ENCODE data around the gene CALCOCO1. TPM values are rescaled to one million over a fixed set of nuclear protein-coding genes. Genes with fewer than 3 reads are reported as not detected.
"Not testable (repeated sequence)": the region's sequence is repeated elsewhere in the genome, so short reads cannot be mapped to it uniquely, and the experiment has no call there.

Gene CALCOCO1
- total and polyA plus RNA-seq, 2 of the 8 experiments (the other 6 are each of a cell fraction or from before 2014, with no cell fraction given): 20.3 to 39.3 TPM

GRCh38 chr12:53680061-53680460, 47.2 kb downstream of the CALCOCO1 start:
- not testable (repeated sequence) for H3K14ac ChIP-seq (ENCODE audit: insufficient read length); H3K4me2 ChIP-seq (ENCODE audit: insufficient read depth in 1 of 2, low read depth in 2 of 2, low read length in 2 of 2); H3K27me3 ChIP-seq (replicated peaks in 1 of 4; ENCODE audit: control insufficient read depth in 3 of 4, extremely low read depth in 1 of 4, insufficient read depth in 3 of 4, low read length in 3 of 4); H3K27ac ChIP-seq (ENCODE audit: low read depth, low read length); H2BK15ac ChIP-seq (ENCODE audit: low read length); H2BK20ac ChIP-seq (ENCODE audit: low read length); H3K18ac ChIP-seq (ENCODE audit: extremely low read depth, low read length); DNase-seq (ENCODE audit: low read depth in 1 of 2, low spot score in 2 of 2); H2AK5ac ChIP-seq (ENCODE audit: low read depth, low read length); H4K8ac ChIP-seq (ENCODE audit: extremely low read depth, insufficient read depth, low read length); H3K23ac ChIP-seq (ENCODE audit: insufficient read length); H3K36me3 ChIP-seq (ENCODE audit: control insufficient read depth in 2 of 4, insufficient read depth in 4 of 4, low read length in 3 of 4); H4K91ac ChIP-seq (replicated peaks; ENCODE audit: insufficient read length, low read length); H3K79me2 ChIP-seq (ENCODE audit: control insufficient read depth in 1 of 2, insufficient read depth in 2 of 2, low read length in 2 of 2); FAIRE-seq; H2BK5ac ChIP-seq (ENCODE audit: low read depth, low read length); H3K56ac ChIP-seq (replicated peaks; ENCODE audit: insufficient read length, low read depth, low read length); H3K9ac ChIP-seq (replicated peaks in 1 of 4; ENCODE audit: extremely low read depth in 1 of 4, low read depth in 3 of 4, low read length in 3 of 4); H2BK12ac ChIP-seq (ENCODE audit: low read depth, low read length); H3K9me3 ChIP-seq (ENCODE audit: insufficient read depth in 2 of 2, low read depth in 1 of 2, low read length in 1 of 2); H3K4me3 ChIP-seq (ENCODE audit: extremely low read depth in 1 of 4, insufficient read depth in 2 of 4, low read depth in 3 of 4, low read length in 4 of 4); H3K4ac ChIP-seq (replicated peaks; ENCODE audit: insufficient read length, low read depth, low read length); H2BK120ac ChIP-seq (replicated peaks; ENCODE audit: low read depth, low read length); H4K5ac ChIP-seq (ENCODE audit: insufficient read length, low read depth, low read length); H4K20me1 ChIP-seq (replicated peaks in 1 of 2; ENCODE audit: control insufficient read depth in 1 of 2, insufficient read depth in 2 of 2, low read length in 2 of 2); H3K79me1 ChIP-seq (ENCODE audit: low read depth, low read length); H3K23me2 ChIP-seq (ENCODE audit: low read depth, low read length); H2AFZ ChIP-seq (ENCODE audit: low read length)
- CTCF ChIA-PET (ENCODE audit: partially characterized antibody): interaction anchor here (1.0 to 1.9 kb wide), 3 partner anchors 14 to 328 kb away, joined by 3 to 6 read pairs (median 6); no protein-coding TSS in a partner anchor
- 84% methylated on average over 5 of the region's 5 CpGs; no CpG with 5 or more reads in 1 of the 2 experiments for WGBS, 2 experiments (ENCODE audit: extremely low coverage in 1 of 2, insufficient coverage in 1 of 2, insufficient read length in 1 of 2, insufficient replicate concordance in 2 of 2, low coverage in 1 of 2, low lambda C conversion rate in 2 of 2, missing lambda C conversion rate in 1 of 2)
- POLR2A ChIA-PET (ENCODE audit: partially characterized antibody): interaction anchor here (6.3 to 13.5 kb wide), 2 partner anchors 10 to 18 kb away, joined by 109 to 246 read pairs; no protein-coding TSS in a partner anchor
- H3K4me1 ChIP-seq (replicated peaks in 1 of 4; ENCODE audit: control insufficient read depth in 3 of 4, insufficient read depth in 4 of 4, low read length in 3 of 4): peaks cover 2 to 12% (median 7%) of the 10 kb centered on the region in 4 experiments; a peak in 6 of 7 replicates
